K562 (cell line): ENCODE measurements around the gene TEX22. TPM values are rescaled to one million over a fixed set of nuclear protein-coding genes. Genes with fewer than 3 reads are reported as not detected.

Experiments
- ATAC-seq: fragments of 200-7000 bp; cut with Tn5 transposase; 3 replicates; pipeline ENCODE4 v1.9.1; 2020; ENCODE audit warnings: moderate library complexity
- BruUV-seq: library from RNA; stranded (reverse); fragments of 400-500 nt; replicated peaks from 2 replicates; lab custom pipeline; 2021; lab: Mats Ljungman, UMichigan
- CTCF ChIA-PET: fragments of 300-600 bp; formaldehyde crosslinking; extraction: SDS; loops from one replicate; lab custom pipeline; 2021; ENCODE audit warnings: low intra/inter-chr PET ratio; lab: Yijun Ruan, JAX
- POLR2A ChIA-PET: fragments of 300-600, 350-650 bp; sonication (Branson Sonifier 250); formaldehyde crosslinking; extraction: SDS; loops from one replicate; lab custom pipeline; 2021; ENCODE audit warnings: antibody characterized with exemption, inconsistent platforms; lab: Yijun Ruan, JAX
- DNase-seq, 4 experiments: peaks; one replicate each; pipeline versions ENCODE4 v3.0.0 to v3.0.0-alpha.2; 2011 to 2018; ENCODE audit warnings: low spot score in 3 of 4, mixed read lengths in 3 of 4; ENCODE audit errors: extremely low read depth in 1 of 4
- FAIRE-seq: peaks from 2 replicates; lab custom pipeline; 2011; peaks lifted over from hg19 to GRCh38; lab: Jason Lieb, UNC
- H2AFZ ChIP-seq: 2 replicates; pipeline ENCODE4 v1.6.0; 2011; ENCODE audit warnings: low read depth, low read length, control low read depth, inconsistent platforms
- H3K27ac ChIP-seq: fragments of 200-600 bp; 3 replicates; pipeline ENCODE4 v1.8.0; 2011; ENCODE audit warnings: low read depth, mild to moderate bottlenecking, control low read depth, inconsistent platforms, low read length, moderate library complexity, mixed read lengths; ENCODE audit errors: extremely low read depth
- H3K27me3 ChIP-seq, 2 experiments: fragments of 300-600 bp in 1 of 2; 2 replicates in 1 of 2; 3 replicates in 1 of 2; pipeline versions ENCODE4 v1.6.0 to v1.8.0; 2011; ENCODE audit warnings: inconsistent platforms in 2 of 2, low read length in 2 of 2, mild to moderate bottlenecking in 1 of 2, mixed read lengths in 1 of 2, moderate library complexity in 1 of 2; ENCODE audit not compliant: control insufficient read depth in 2 of 2, insufficient read depth in 2 of 2
- H3K36me3 ChIP-seq: fragments of 300-600 bp; 3 replicates; pipeline ENCODE4 v1.8.0; 2011; ENCODE audit warnings: mild to moderate bottlenecking, low read length, inconsistent platforms; ENCODE audit not compliant: control insufficient read depth, insufficient read depth
- H3K4me1 ChIP-seq, 2 experiments: fragments of 200-600 bp in 1 of 2; replicated peaks in 1 of 2; 2 replicates in 1 of 2; 3 replicates in 1 of 2; pipeline versions ENCODE4 v1.5.1 to v1.8.0; 2011; ENCODE audit warnings: inconsistent platforms in 2 of 2, low read length in 2 of 2, mild to moderate bottlenecking in 1 of 2, mixed read lengths in 1 of 2, moderate library complexity in 1 of 2; ENCODE audit not compliant: control insufficient read depth in 2 of 2, insufficient read depth in 2 of 2
- H3K4me2 ChIP-seq: 2 replicates; pipeline ENCODE4 v1.6.1; 2011; ENCODE audit warnings: low read length, control low read depth, inconsistent platforms, mixed read lengths; ENCODE audit not compliant: insufficient read depth
- H3K4me3 ChIP-seq: fragments of 200-600 bp; sonication (generic), shearing (Covaris generic); 2 replicates; pipeline ENCODE4 v1.5.1; 2016; ENCODE audit warnings: control low read depth, inconsistent platforms
- H3K79me2 ChIP-seq: fragments of 200-600 bp; 3 replicates; pipeline ENCODE4 v1.8.0; 2011; ENCODE audit warnings: low read length, inconsistent platforms; ENCODE audit not compliant: control insufficient read depth, insufficient read depth
- H3K9ac ChIP-seq, 2 experiments: 2 replicates each; pipeline versions ENCODE4 v1.6.0 to v1.6.1; 2011; ENCODE audit warnings: low read depth in 2 of 2, low read length in 2 of 2, control low read depth in 1 of 2, inconsistent platforms in 1 of 2, mild to moderate bottlenecking in 1 of 2, mixed read lengths in 1 of 2; ENCODE audit not compliant: insufficient read depth in 1 of 2
- H3K9me1 ChIP-seq: one replicate; pipeline ENCODE4 v1.6.0; 2011; ENCODE audit warnings: inconsistent platforms, mild to moderate bottlenecking, low read length, moderate library complexity; ENCODE audit not compliant: control insufficient read depth, insufficient read depth
- H3K9me3 ChIP-seq: replicated peaks from 2 replicates; pipeline ENCODE4 v1.5.1; 2011; ENCODE audit warnings: low read depth, low read length, inconsistent platforms; ENCODE audit not compliant: control insufficient read depth, insufficient read depth
- H4K20me1 ChIP-seq: replicated peaks from 2 replicates; pipeline ENCODE4 v1.6.1; 2011; ENCODE audit warnings: low read length, inconsistent platforms, mixed read lengths; ENCODE audit not compliant: control insufficient read depth, insufficient read depth
- FOXO4 ChIP-seq: fragments of 450-650 bp; formaldehyde crosslinking; IDR thresholded peaks from 2 replicates; pipeline ENCODE4 v1.4.0; 2020; ENCODE audit warnings: mild to moderate bottlenecking, moderate library complexity
- RNF2 ChIP-seq: sonication (generic); IDR thresholded peaks from 2 replicates; pipeline ENCODE4 v1.6.1; 2016
- SPI1 ChIP-seq: IDR thresholded peaks from 2 replicates; pipeline ENCODE4 v1.6.1; 2011; ENCODE audit warnings: low read depth, low read length, control low read depth, borderline replicate concordance
- TBL1XR1 ChIP-seq, 2 experiments: IDR thresholded peaks; 2 replicates each; pipeline ENCODE4 v1.6.1; 2012; ENCODE audit warnings: improper control_type of control experiment in 2 of 2, low read length in 2 of 2, mild to moderate bottlenecking in 1 of 2
- ZC3H8 ChIP-seq: fragments of 450-650 bp; IDR thresholded peaks from 2 replicates; pipeline ENCODE4 v1.6.1; 2017
- ZNF655 ChIP-seq: fragments of 250-450 bp; sonication (Bioruptor Pico); IDR thresholded peaks from 2 replicates; pipeline ENCODE4 v1.5.0; 2021
- ZNF696 ChIP-seq: fragments of 250-450 bp; sonication (Bioruptor Pico); conservative IDR thresholded peaks from 2 replicates; pipeline ENCODE4 v1.4.0; 2020; ENCODE audit warnings: mild to moderate bottlenecking, moderate library complexity
- WGBS: fragments of 100-300 bp; shearing (Covaris generic); methylation state at CpG from one replicate; pipeline ENCODE4 v1.1.6; 2016; ENCODE audit warnings: low coverage, mixed read lengths; ENCODE audit not compliant: insufficient coverage; ENCODE audit errors: missing lambda C conversion rate; 5-methylcytosine and 5-hydroxymethylcytosine counted together
- in situ Hi-C: fragments of 300-500 bp; cut with MboI; formaldehyde crosslinking; loops from 4 replicates; pipeline ENCODE4 v1.15.0; 2018; ENCODE audit warnings: inconsistent platforms, mixed read lengths
- intact Hi-C: fragments of 100-400 bp; cut with micrococcal nuclease; formaldehyde crosslinking; loops from 2 replicates; pipeline ENCODE4 v1.14.2; 2022
- polyA plus RNA-seq, 8 experiments: library from polyadenylated mRNA; depleted of rRNA in 4 of 8; stranded (reverse) in 5 of 8; unstranded in 3 of 8; fragments of >200 nt; fragmentation: Nextera tagmentation in 2 of 8; fragmentation: Illumina TruSeq in 1 of 8; extraction: Ambion mirVana in 2 of 8; extraction: Trizol in 1 of 8; gene quantifications; 2 replicates each; pipeline versions ENCODE4 v1.2.1 to v1.2.3, GENCODE V29; 2011 to 2014; ENCODE audit warnings: inconsistent platforms in 1 of 8, missing spikeins in 1 of 8
- total RNA-seq, 7 experiments: library from RNA; depleted of rRNA in 6 of 7; stranded (reverse); fragments of >200 nt in 6 of 7; fragmentation: Illumina TruSeq in 2 of 7; extraction: Trizol in 2 of 7; gene quantifications; 2 replicates each; pipeline versions ENCODE4 v1.2.1 to v1.2.3, GENCODE V29; 2011 to 2021; ENCODE audit warnings: low replicate concordance in 1 of 7

TEX22 gene
- total and polyA plus RNA-seq, 9 of the 15 experiments (the other 6 are each of a cell fraction or from before 2014, with no cell fraction given), result 0.04 to 1.7 (median 0.23) TPM; not detected in 2

GRCh38 chr14:105353136-105353535, 45.2 kb upstream of the TEX22 start:
- no peaks in the 10 kb centered on the region for H3K9me3 ChIP-seq
- no peaks in the 10 kb centered on the region for H3K27me3 ChIP-seq
- intact Hi-C loops (no loop called here), in situ Hi-C loops (loop anchor here (10.0 kb wide), 1 partner anchor 258 kb away; no protein-coding TSS in a partner anchor)
- no peak overlapping the region for H3K4me2 ChIP-seq
- CTCF ChIA-PET, result interaction anchor here (1.8 kb wide), 1 partner anchor 150 kb away, joined by 15 read pairs; no protein-coding TSS in a partner anchor
- H3K9ac ChIP-seq, result no peak overlapping the region
- POLR2A ChIA-PET, result no interaction called here
- H3K4me3 ChIP-seq, result no peak overlapping the region
- H3K79me2 ChIP-seq, result no peaks in the 10 kb centered on the region
- 0 out of 2 replicates have a peak, but pooled peaks cover 3% of the 10 kb centered on the region for H4K20me1 ChIP-seq
- H3K27ac ChIP-seq, result no peak overlapping the region
- WGBS, result 60% methylated on average over 1 of the region's 10 CpGs
- no peak for DNase-seq
- TF ChIP-seq ZNF655 (CRISPR knock-in tag), result no peak
- TF ChIP-seq ZNF696 (CRISPR knock-in tag), result no peak
- no peak for TF ChIP-seq TBL1XR1 (IDR thresholded peaks at IDR 0.05; ENCODE audit: low read length in 2 of 2)
- TF ChIP-seq ZC3H8, result no peak
- no peak for TF ChIP-seq RNF2
- no peak for TF ChIP-seq SPI1
- no peak for TF ChIP-seq FOXO4
- TF ChIP-seq, all 486 proteins: peak for 0
- no peak for FAIRE-seq
- ATAC-seq, result no peak
- Histone ChIP-seq H3K4me1 (peaks cover 3 to 34% of the 10 kb centered on the region in 2 experiments; a peak in 4 of 5 replicates), H3K9me1 (no peaks in the 10 kb centered on the region), H3K36me3 (no peaks in the 10 kb centered on the region), H2AFZ (no peak overlapping the region)
- BruUV-seq, result no TSS peak
